ENCODE measurements around the gene C14orf180. TPM values are rescaled to one million over a fixed set of nuclear protein-coding genes. Genes with fewer than 3 reads are reported as not detected.

The C14orf180 gene
- total RNA-seq, 1 experiment from 2014 or later = not detected

DNA sequence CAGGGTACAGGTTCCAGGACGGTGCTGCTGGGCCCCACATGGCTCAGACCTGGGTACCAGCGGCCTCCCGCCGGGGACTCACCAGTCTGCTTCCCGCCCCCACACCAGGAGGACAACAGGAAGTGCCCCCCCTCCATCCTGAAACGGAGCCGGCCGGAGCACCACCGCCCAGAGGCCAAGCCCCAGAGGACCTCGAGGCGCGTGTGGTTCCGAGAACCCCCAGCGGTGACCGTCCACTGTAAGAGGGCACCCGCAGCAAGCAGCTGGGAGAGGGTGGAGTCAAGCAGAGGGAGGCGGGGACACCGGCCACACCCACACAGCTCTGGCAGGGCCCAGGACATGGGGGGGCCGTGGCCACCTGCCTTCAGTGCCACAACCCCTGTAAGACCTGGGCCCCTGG is 8.1 kb downstream of the C14orf180 start:
- no peak overlapping the region for H2BK120ac ChIP-seq (ENCODE audit: low read depth, low read length, poor library complexity, severe bottlenecking)
- no peak overlapping the region for H3K23ac ChIP-seq (ENCODE audit: insufficient read length, low read depth, low read length)
- H2BK5ac ChIP-seq (ENCODE audit: insufficient read length, low read length) = no peak overlapping the region
- no peak for TF ChIP-seq CTCF (conservative IDR thresholded peaks at IDR 0.05)
- no peak overlapping the region for H3K27ac ChIP-seq (ENCODE audit: insufficient read length, low read depth, low read length)
- H3K23me2 ChIP-seq (ENCODE audit: insufficient read length, low read depth, low read length, poor library complexity, severe bottlenecking) = no peaks in the 10 kb centered on the region
- no peak overlapping the region for H4K8ac ChIP-seq (replicated peaks; ENCODE audit: insufficient read length, low read depth, low read length)
- H3K9me3 ChIP-seq (ENCODE audit: control insufficient read depth, low read depth, low read length) = no peaks in the 10 kb centered on the region
- H3K4ac ChIP-seq (ENCODE audit: low read depth, low read length) = no peak overlapping the region
- no peaks in the 10 kb centered on the region for H3K27me3 ChIP-seq (ENCODE audit: insufficient read depth, low read length)
- no peak overlapping the region for H2BK20ac ChIP-seq (ENCODE audit: low read depth, low read length, poor library complexity, severe bottlenecking)
- H3K9me3 Mint-ChIP-seq = no peaks in the 10 kb centered on the region; a peak in 1 of 5 replicates
- no peak overlapping the region for H3K9ac ChIP-seq (ENCODE audit: extremely low read depth, insufficient read length, low read length)
- WGBS (ENCODE audit: extremely low coverage, insufficient read length, low lambda C conversion rate) = no CpG with 5 or more reads among the region's 19 CpGs
- no peak overlapping the region for H4K91ac ChIP-seq (ENCODE audit: insufficient read length, low read depth, low read length)
- peaks cover 4% of the 10 kb centered on the region for H3K27me3 Mint-ChIP-seq (ENCODE audit: low read depth)
- no peak overlapping the region for H2BK15ac ChIP-seq (ENCODE audit: low read depth, low read length)
- H2BK12ac ChIP-seq (ENCODE audit: insufficient read length, low read depth, low read length) = no peak overlapping the region
- no peak overlapping the region for H2AK5ac ChIP-seq (ENCODE audit: insufficient read length, low read length)
- peaks cover 0 to 9% of the 10 kb centered on the region in 2 experiments; a peak in 3 of 4 replicates for H3K4me1 Mint-ChIP-seq
- H3K56ac ChIP-seq (ENCODE audit: insufficient read length, low read depth, low read length) = no peak overlapping the region
- no peaks in the 10 kb centered on the region for H3K79me1 ChIP-seq (ENCODE audit: insufficient read depth, low read depth, low read length, poor library complexity, severe bottlenecking)
- H4K5ac ChIP-seq (ENCODE audit: insufficient read length, low read depth, low read length) = no peak overlapping the region
- H3K4me1 ChIP-seq (ENCODE audit: insufficient read depth, low read length) = no peaks in the 10 kb centered on the region
- H3K36me3 Mint-ChIP-seq (ENCODE audit: insufficient read depth in 1 of 3, low read depth in 3 of 3) = no peaks in the 10 kb centered on the region
- H2AFZ ChIP-seq (ENCODE audit: low read length) = no peak overlapping the region
- no peak for DNase-seq
- no peak overlapping the region for H3K27ac Mint-ChIP-seq
- no peaks in the 10 kb centered on the region for H3K79me2 ChIP-seq (ENCODE audit: insufficient read depth, low read length)
- no peak overlapping the region for H3T11ph ChIP-seq (ENCODE audit: low read length)
- H4K20me1 ChIP-seq (ENCODE audit: control insufficient read depth, insufficient read depth, insufficient read length) = no peaks in the 10 kb centered on the region
- no peak overlapping the region for H3K4me3 Mint-ChIP-seq
- no peak overlapping the region; the same call in 1 of the 2 replicates for H3K14ac ChIP-seq (ENCODE audit: insufficient read depth, low read length)
- H3K4me2 ChIP-seq (ENCODE audit: insufficient read depth, insufficient read length, low read length) = no peak overlapping the region
- H3K18ac ChIP-seq (ENCODE audit: insufficient read length, low read depth, low read length) = no peak overlapping the region

Data from H9 (cell line).